Endothelial cell of umbilical vein (primary cell): Measurements from ENCODE around the gene PSPC1. TPM values are rescaled to one million over a fixed set of nuclear protein-coding genes. Genes with fewer than 3 reads are reported as not detected.

Source experiments
- BruUV-seq: library from RNA; stranded (reverse); fragments of 400-500 nt; replicated peaks from 2 replicates; lab custom pipeline; 2021; lab: Mats Ljungman, UMichigan
- CTCF ChIA-PET: fragments of 300-600, 350-600 bp; sonication (Branson Sonifier 250); formaldehyde crosslinking; loops from one replicate; lab custom pipeline; 2021; ENCODE audit warnings: antibody characterized with exemption, inconsistent platforms; lab: Charles Lee
- POLR2A ChIA-PET: fragments of 300-600, 350-600 bp; sonication (Branson Sonifier 250); formaldehyde crosslinking; loops from one replicate; lab custom pipeline; 2021; ENCODE audit warnings: antibody characterized with exemption, inconsistent platforms; lab: Charles Lee
- DNase-seq: peaks from one replicate; pipeline ENCODE4 v3.0.0-alpha.2; 2011; ENCODE audit warnings: low read depth, low spot score
- FAIRE-seq: peaks from 2 replicates; lab custom pipeline; 2011; peaks lifted over from hg19 to GRCh38; lab: Jason Lieb, UNC
- H2AFZ ChIP-seq: 2 replicates; pipeline ENCODE4 v1.6.0; 2012; ENCODE audit warnings: low read depth, low read length, control low read depth, inconsistent platforms
- H3K27ac ChIP-seq: 2 replicates; pipeline ENCODE4 v1.5.1; 2011; ENCODE audit warnings: low read depth, mild to moderate bottlenecking, control low read depth, low read length, moderate library complexity; ENCODE audit not compliant: insufficient read depth
- H3K27me3 ChIP-seq, 2 experiments: 2 replicates each; pipeline versions ENCODE4 v1.6.0 to v1.6.1; 2011; ENCODE audit warnings: low read length in 2 of 2, mixed read lengths in 1 of 2; ENCODE audit not compliant: control insufficient read depth in 2 of 2, insufficient read depth in 2 of 2
- H3K36me3 ChIP-seq, 2 experiments: 2 replicates in 1 of 2; 3 replicates in 1 of 2; pipeline ENCODE4 v1.5.1; 2011; ENCODE audit warnings: low read length in 2 of 2, mild to moderate bottlenecking in 1 of 2, moderate library complexity in 1 of 2; ENCODE audit not compliant: control insufficient read depth in 2 of 2, insufficient read depth in 2 of 2; ENCODE audit errors: extremely low read depth in 1 of 2
- H3K4me1 ChIP-seq: 3 replicates; pipeline ENCODE4 v1.5.1; 2011; ENCODE audit warnings: mild to moderate bottlenecking, low read length; ENCODE audit not compliant: control insufficient read depth, insufficient read depth; ENCODE audit errors: extremely low read depth
- H3K4me2 ChIP-seq: 2 replicates; pipeline ENCODE4 v1.6.1; 2011; ENCODE audit warnings: low read length, control low read depth, mixed read lengths; ENCODE audit not compliant: insufficient read depth
- H3K4me3 ChIP-seq, 3 experiments: fragments of 200-600 bp in 1 of 3; sonication (generic), shearing (Covaris generic) in 1 of 3; replicated peaks in 1 of 3; 2 replicates each; pipeline ENCODE4 v1.5.1; 2011 to 2016; ENCODE audit warnings: control low read depth in 3 of 3, low read length in 3 of 3, mild to moderate bottlenecking in 2 of 3, inconsistent platforms in 1 of 3, low read depth in 1 of 3, moderate library complexity in 1 of 3; ENCODE audit not compliant: insufficient read depth in 1 of 3
- H3K79me2 ChIP-seq: 2 replicates; pipeline ENCODE4 v1.6.0; 2012; ENCODE audit warnings: low read length, inconsistent platforms; ENCODE audit not compliant: control insufficient read depth, insufficient read depth
- H3K9ac ChIP-seq: replicated peaks from 2 replicates; pipeline ENCODE3; 2011; ENCODE audit warnings: low read length, control low read depth; ENCODE audit not compliant: insufficient read depth; ENCODE audit errors: extremely low read depth
- H3K9me1 ChIP-seq: replicated peaks from 3 replicates; pipeline ENCODE4 v1.6.0; 2011; ENCODE audit warnings: mild to moderate bottlenecking, low read length; ENCODE audit not compliant: control insufficient read depth, insufficient read depth; ENCODE audit errors: extremely low read depth
- H3K9me3 ChIP-seq: replicated peaks from 2 replicates; pipeline ENCODE4 v1.5.1; 2012; ENCODE audit warnings: low read length, inconsistent platforms; ENCODE audit not compliant: control insufficient read depth, insufficient read depth
- H4K20me1 ChIP-seq: replicated peaks from 2 replicates; pipeline ENCODE3; 2011; ENCODE audit warnings: mild to moderate bottlenecking, low read length; ENCODE audit not compliant: control insufficient read depth, insufficient read depth; ENCODE audit errors: extremely low read depth
- EZH2 ChIP-seq: IDR thresholded peaks from 2 replicates; pipeline ENCODE4 v1.6.1; 2012; ENCODE audit warnings: borderline replicate concordance, low read depth, mild to moderate bottlenecking, moderate library complexity, low read length, inconsistent platforms; ENCODE audit not compliant: severe bottlenecking
- FOS ChIP-seq: IDR thresholded peaks from 2 replicates; pipeline ENCODE4 v1.6.1; 2011; ENCODE audit warnings: mild to moderate bottlenecking, low read length, moderate library complexity, borderline replicate concordance; ENCODE audit not compliant: insufficient read depth
- GATA2 ChIP-seq: IDR thresholded peaks from 2 replicates; pipeline ENCODE4 v1.7.0; 2011; ENCODE audit warnings: low read depth, mild to moderate bottlenecking, moderate library complexity, mixed read lengths, low read length; ENCODE audit not compliant: insufficient read length, insufficient read depth
- JUN ChIP-seq: IDR thresholded peaks from 2 replicates; pipeline ENCODE4 v1.6.1; 2011; ENCODE audit warnings: borderline replicate concordance, low read depth; ENCODE audit not compliant: insufficient read length, insufficient read depth
- MYC ChIP-seq: IDR thresholded peaks from one replicate; pipeline ENCODE4 v1.6.1; 2011; ENCODE audit warnings: mild to moderate bottlenecking, low read depth, low read length
- POLR2A ChIP-seq: IDR thresholded peaks from 2 replicates; pipeline ENCODE4 v1.6.1; 2012; ENCODE audit warnings: low read depth, mild to moderate bottlenecking, control low read depth, low read length
- POLR2AphosphoS5 ChIP-seq: IDR thresholded peaks from 2 replicates; pipeline ENCODE4 v1.6.1; 2012; ENCODE audit warnings: low read depth, mild to moderate bottlenecking, control low read depth, low read length, moderate library complexity; ENCODE audit not compliant: insufficient read depth
- dilution Hi-C: fragments of 300-500 bp; cut with MboI; formaldehyde crosslinking; loops from one replicate; pipeline ENCODE4 v1.15.0; 2019; ENCODE audit warnings: low sequenced_read_pairs; ENCODE audit not compliant: extremely low pct_ligation_motif_present
- intact Hi-C: fragments of 100-400 bp; cut with micrococcal nuclease; formaldehyde crosslinking; loops from one replicate; pipeline ENCODE4 v1.10.0; 2022
- polyA plus RNA-seq, 4 experiments: library from polyadenylated mRNA; depleted of rRNA in 3 of 4; stranded (reverse) in 3 of 4; unstranded in 1 of 4; fragments of >200 nt; gene quantifications; 2 replicates each; pipeline versions ENCODE4 v1.2.1 to v1.2.3, GENCODE V29; 2011 to 2012; ENCODE audit warnings: missing spikeins in 1 of 4
- total RNA-seq: library from RNA; stranded (reverse); gene quantifications from 2 replicates; pipeline ENCODE4 v1.2.3, GENCODE V29; 2021
- TF ChIP-seq, protein P1 (sequence below), 2 donors: IDR thresholded peaks; 1 replicate in 1 of 2; 2 replicates in 1 of 2; pipeline ENCODE4 v1.5.1; 2011; ENCODE audit warnings: low read length in 2 of 2, mild to moderate bottlenecking in 2 of 2, moderate library complexity in 2 of 2, control low read depth in 1 of 2, inconsistent platforms in 1 of 2, low read depth in 1 of 2; ENCODE audit not compliant: insufficient read depth in 1 of 2; ENCODE audit errors: extremely low read depth in 1 of 2
- TF ChIP-seq, protein P2 (sequence below): IDR thresholded peaks from 2 replicates; pipeline ENCODE4 v1.6.1; 2011; ENCODE audit not compliant: insufficient read depth, insufficient read length

PSPC1 gene
- total and polyA plus RNA-seq, 2 donors (not counting 3 experiments of a cell fraction or from before 2014, with no cell fraction given): 22.8 to 55.7 TPM

DNA sequence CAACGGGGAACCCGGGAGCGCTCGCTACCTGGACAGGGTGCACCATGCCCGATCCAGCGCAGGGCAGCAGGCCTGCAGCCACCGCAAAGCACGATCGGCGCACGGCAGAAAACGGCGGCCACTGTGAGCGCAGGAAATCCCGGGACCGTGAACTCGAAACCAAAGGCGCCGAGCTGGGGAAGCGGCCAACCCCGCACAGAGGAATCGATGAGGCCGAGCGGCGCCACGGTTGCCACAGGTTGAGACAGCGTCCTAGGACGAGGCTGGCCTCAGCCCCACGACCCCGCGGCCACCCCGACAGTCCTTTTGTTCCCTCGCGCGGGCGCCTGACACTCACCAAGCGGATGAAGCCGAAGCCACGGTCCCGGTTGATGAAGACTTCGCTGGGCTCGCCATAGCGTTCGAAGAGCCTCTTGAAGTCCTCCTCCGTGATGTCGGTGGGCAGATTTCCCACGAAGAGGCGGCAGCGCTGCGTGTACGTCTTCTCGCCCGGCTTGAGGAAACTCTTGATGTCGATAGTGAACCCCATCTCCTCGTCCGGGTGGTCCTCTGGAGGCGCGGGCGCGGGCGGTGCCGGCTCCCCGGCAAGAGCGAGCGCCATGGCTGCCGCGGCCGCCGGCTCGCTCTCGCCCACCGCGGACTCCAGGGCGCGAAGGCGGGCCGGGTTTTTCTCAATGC is 557 bp downstream of the PSPC1 start:
- ChIA-PET POLR2A (interaction anchor here (0.6 to 1.3 kb wide), 2 partner anchors 64 to 78 kb away, joined by 3 to 6 read pairs; no protein-coding TSS in a partner anchor), CTCF (interaction anchor here (1.6 kb wide), 1 partner anchor 35 kb away, joined by 5 read pairs; no protein-coding TSS in a partner anchor)
- BruUV-seq: TSS peak; percentile 85
- no peaks in the 10 kb centered on the region for H3K9me3 ChIP-seq
- peak; percentile 75 for DNase-seq
- H3K79me2 ChIP-seq: peaks cover 31% of the 10 kb centered on the region
- no peaks in the 10 kb centered on the region for H3K27me3 ChIP-seq
- TF ChIP-seq JUN (no peak), POLR2AphosphoS5 (no peak), GATA2 (no peak), FOS (no peak), MYC (no peak), POLR2A (no peak), EZH2 (no peak)
- TF ChIP-seq, protein P1, sequence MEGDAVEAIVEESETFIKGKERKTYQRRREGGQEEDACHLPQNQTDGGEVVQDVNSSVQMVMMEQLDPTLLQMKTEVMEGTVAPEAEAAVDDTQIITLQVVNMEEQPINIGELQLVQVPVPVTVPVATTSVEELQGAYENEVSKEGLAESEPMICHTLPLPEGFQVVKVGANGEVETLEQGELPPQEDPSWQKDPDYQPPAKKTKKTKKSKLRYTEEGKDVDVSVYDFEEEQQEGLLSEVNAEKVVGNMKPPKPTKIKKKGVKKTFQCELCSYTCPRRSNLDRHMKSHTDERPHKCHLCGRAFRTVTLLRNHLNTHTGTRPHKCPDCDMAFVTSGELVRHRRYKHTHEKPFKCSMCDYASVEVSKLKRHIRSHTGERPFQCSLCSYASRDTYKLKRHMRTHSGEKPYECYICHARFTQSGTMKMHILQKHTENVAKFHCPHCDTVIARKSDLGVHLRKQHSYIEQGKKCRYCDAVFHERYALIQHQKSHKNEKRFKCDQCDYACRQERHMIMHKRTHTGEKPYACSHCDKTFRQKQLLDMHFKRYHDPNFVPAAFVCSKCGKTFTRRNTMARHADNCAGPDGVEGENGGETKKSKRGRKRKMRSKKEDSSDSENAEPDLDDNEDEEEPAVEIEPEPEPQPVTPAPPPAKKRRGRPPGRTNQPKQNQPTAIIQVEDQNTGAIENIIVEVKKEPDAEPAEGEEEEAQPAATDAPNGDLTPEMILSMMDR (IDR thresholded peaks at IDR 0.05; ENCODE audit: extremely low read depth in 1 of 2, insufficient read depth in 1 of 2, low read depth in 1 of 2, low read length in 2 of 2): no peak
- TF ChIP-seq, protein P2, sequence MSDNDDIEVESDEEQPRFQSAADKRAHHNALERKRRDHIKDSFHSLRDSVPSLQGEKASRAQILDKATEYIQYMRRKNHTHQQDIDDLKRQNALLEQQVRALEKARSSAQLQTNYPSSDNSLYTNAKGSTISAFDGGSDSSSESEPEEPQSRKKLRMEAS: no peak
- H3K9ac ChIP-seq: peak overlapping the region; percentile 97
- H3K4me1 ChIP-seq: peaks cover 3% of the 10 kb centered on the region
- FAIRE-seq: peak; percentile 48
- dilution Hi-C loops: no loop called here
- H3K4me2 ChIP-seq: peak overlapping the region; percentile 93
- intact Hi-C loops: loop anchor here (2.0 to 10.0 kb wide), 4 partner anchors 81 to 177 kb away; partner anchors contain the start of genes MPHOSPH8, ZMYM2 and ZMYM5
- H3K4me3 ChIP-seq: peak overlapping the region; percentile 78 to 95 (median 93)
- H3K36me3 ChIP-seq: no peaks in the 10 kb centered on the region
- H4K20me1 ChIP-seq: no peaks in the 10 kb centered on the region
- H3K9me1 ChIP-seq: no peaks in the 10 kb centered on the region
- H3K27ac ChIP-seq: peak overlapping the region; percentile 85
- peak overlapping the region; percentile 60 for H2AFZ ChIP-seq
